GM19324 (cell line): ENCODE results near the gene KIAA1217.
"Not testable (repeated sequence)": the region's sequence is repeated elsewhere in the genome, so short reads cannot be mapped to it uniquely, and the experiment has no call there.

Experiments used
- ATAC-seq: cut with Tn5 transposase; IDR thresholded peaks from one replicate; pipeline ENCODE4 v1.9.1; 2021; ENCODE audit warnings: mild to moderate bottlenecking, moderate library complexity; ENCODE audit not compliant: unreplicated experiment, low FRiP score

KIAA1217 gene

DNA sequence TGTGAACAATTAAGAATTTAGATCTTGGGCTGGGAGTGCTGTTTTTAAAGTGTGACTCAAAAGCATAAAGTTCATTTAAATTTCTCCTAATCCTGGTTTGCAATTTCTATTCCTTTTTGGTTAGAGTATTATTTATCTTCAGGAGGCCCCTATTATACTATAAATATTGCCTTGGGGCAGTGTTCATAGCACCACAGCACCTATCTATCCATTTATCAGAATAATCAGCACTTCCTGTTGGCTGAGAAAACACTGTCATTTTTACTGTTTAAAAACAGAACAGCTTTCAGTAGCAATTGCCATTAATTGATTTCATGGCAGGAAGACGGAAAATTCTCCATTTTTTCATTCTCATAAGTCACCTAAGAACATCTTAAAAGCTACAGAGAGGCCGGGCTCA lies 111.4 kb downstream of the KIAA1217 start:
- ATAC-seq: no peak

DNA sequence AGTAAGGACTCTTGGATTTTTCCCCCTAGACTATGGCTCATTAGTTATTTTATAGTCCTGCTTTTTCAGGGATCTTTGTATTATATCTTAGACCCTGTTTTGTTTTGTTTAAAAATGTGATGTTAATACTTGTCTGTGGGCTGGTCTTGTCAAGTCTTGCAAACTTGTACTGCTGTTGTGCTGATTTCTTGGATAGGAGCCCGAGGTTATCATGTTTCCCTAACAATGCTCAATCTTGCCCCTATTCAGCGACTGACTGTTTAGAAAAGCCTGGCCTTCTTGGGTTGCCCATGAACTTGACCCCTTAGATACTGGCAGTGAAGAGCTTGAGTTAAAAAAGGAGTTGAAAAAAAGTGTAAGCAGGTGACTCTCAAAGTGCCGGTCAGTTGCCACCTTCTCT lies 115.7 kb downstream of the KIAA1217 start:
- ATAC-seq: no peak

DNA sequence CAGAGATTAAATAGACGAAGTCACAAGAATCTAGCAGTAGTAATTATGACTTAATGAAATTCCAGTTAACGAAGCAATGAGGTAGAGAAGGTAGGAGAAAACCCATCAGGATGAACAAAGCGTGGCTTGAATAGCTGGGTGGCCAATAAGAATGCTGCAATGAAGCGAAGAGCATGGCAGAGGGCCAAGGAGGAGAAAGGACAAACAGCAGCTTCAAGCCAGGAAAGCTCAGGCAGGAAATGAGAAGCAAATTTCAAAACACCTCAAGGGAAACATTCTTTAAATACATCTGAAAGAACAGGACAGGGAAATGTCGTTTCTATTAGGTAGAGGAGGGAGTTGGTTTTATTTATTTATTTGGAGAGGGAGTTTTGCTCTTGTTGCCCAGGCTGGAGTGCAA lies 122.5 kb downstream of the KIAA1217 start:
- ATAC-seq: no peak

DNA sequence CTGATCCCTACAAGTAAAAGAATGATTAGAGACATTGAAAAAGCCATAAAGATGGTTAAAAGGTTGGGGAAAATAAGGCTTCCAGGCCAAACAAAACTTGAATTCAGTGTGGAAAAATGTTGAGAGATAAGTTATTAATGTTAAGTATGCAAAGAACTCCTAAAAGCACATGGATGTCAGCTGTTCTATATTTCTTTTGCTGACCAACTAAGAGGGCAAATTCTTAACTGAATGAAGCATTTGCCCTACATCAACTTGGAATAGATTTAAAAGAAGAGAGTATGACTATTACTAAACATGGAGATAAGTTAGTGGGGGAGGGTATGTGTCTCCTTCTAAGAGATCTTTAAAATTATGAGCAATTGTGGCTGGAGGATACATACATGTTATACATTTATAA lies 124.8 kb downstream of the KIAA1217 start:
- ATAC-seq: no peak

DNA sequence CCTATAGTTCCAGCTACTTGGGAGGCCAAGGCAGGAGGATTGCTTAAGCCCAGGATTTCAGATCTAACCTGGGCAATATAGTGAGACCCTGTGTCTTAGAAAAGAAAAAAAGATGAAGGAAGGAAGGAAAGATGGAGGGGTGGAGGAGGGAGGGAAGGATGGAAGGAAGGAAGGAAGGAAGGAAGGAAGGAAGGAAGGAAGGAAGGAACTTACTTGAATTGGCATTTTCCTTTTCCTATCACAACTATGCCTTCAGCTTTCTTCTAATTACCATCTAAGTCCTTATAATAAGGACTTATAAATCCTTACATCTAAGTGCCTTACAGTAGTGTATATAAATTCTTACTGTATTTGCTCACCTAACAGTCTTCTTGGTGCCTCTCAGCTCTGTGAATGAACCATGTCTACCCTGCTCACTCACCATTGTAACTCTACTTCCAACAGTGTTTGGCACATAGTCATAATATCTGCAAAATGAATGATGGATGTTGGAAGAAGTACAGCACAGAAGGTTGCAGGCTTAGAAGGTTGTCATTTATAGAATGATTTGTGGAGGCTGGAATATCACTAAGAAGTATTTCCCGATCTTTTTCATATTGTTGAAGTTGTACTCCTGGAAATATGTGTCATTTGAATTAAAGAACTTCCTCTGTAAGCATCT lies 125.5 kb downstream of the KIAA1217 start:
- ATAC-seq: no peak

DNA sequence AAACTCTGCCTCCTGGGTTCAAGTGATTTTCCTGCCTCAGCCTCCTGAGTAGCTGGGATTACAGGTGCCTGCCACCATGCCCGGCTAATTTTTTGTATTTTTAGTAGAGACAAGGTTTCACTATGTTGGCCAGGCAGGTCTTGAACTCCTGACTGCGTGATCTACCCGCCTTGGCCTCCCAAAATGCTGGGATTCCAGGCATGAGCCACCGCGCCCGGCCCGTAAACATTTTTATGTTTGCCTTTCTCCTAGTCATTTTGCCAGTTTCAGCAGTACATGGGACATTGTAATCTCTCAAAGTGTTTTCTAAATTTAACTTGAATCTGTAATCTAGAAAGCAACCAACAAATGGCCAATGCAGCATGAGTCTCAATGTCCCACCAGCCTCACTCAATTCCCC lies 128.8 kb downstream of the KIAA1217 start:
- ATAC-seq: not testable (repeated sequence)

DNA sequence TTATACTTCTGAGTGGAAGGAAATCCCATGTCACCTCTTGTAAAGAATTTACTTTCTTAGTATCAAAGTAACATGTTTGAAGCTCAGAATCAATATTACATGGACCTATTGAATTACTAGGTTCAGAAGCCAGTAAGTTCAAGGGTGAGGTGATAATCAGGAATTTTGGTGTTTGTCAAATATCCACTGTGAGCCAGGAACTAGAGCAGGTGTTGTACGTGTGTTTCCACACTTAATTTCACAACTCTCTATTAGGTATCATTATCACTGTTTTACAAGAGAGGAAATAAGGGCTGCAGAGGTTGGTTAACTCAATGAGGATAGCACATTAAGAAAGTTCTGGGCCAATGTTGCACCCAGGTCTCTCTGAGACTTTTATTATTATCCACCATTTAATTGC lies 130.4 kb downstream of the KIAA1217 start:
- ATAC-seq: no peak

DNA sequence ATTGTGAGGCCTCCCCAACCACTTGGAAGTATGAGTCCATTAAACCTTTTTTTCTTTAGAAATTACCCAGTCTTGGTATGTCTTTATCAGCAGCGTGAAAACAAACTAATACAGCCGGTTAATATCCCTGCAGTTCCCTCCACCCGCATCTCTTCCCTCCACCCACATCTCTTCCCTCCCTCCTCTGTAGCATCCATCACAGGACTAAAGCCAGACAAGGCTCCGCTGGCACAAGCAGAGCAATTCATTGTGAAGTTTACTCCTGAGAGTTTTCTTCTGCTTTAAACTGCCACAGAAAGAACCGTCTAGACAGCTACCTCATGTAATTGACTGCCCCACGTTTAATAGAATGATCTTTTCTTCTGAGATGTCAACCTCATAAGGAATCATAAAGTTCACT lies 131.5 kb downstream of the KIAA1217 start:
- no peak for ATAC-seq

DNA sequence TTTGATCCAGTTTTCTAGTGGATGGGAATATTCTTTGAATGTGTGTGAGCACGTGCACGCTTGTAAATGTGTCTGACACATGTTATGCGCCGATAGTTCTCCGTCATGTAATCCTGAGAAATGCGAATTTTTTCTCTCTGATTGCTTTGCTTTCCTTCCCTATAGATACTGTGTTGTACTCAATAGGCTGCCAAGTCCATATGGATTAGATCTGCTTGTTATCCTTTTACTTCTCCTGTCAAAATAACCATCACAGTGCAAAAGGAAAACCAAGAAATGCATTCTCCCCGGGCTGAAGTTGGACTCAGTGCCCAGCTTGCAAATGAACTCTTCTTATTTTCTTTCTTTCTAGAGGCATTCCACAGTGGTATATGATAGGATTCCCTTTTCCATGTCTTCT lies 131.9 kb downstream of the KIAA1217 start:
- ATAC-seq: no peak

DNA sequence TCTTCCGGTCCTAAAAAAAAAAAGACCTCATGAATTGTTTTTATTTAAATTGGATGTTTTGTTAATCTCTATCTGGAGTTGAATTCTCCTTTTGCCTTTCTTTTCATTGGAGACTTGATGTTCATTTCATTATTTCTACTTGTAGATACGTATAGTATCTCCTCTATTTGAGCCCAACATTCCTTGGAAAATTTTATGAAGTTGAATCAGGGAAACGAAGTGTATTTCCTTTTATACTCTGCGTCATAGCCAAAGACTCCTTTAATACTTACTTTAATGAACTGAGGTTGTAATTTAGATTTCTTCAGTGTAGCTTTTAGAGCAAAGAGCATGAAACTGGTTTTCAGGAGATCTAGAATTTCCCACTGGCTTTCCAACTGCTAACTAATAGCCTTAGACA lies 132.4 kb downstream of the KIAA1217 start:
- ATAC-seq: no peak

DNA sequence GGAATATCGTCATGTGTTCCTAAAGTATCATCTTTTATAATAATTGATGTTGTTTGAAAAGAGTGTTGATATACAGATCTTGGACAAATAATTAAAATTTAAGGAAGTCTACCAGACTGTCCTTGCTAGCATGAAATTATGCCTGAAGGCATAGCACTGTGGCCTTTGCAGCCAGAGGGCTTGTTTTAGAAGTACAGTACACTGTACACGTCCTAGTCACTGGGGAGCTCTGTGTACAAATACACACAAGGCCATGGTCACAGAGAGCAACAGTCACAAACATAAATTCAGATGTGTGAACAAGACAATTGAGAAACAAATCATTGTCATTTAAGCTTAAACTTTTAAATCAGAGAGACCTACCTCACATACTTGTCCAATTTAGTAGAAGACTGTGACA lies 133.0 kb downstream of the KIAA1217 start:
- ATAC-seq: no peak

DNA sequence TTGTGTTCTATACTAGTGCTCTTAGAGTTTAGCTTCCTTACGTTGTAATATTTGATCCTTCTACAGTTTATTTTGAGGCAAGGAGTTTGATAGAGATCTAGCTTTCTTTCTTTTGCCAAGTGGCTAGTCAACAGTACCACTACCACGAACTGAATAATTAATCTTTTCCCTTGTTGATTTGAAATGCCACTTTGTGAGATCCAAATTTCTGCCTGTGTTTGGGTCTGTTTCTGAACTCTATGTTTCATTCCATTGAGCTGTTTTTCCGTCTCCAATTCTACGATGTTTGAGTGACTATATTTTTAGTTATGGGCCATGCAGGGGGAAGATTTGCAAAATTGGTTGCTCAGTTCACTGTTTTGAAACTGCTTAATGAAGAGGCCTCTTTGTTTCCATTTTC lies 134.7 kb downstream of the KIAA1217 start:
- ATAC-seq: no peak

DNA sequence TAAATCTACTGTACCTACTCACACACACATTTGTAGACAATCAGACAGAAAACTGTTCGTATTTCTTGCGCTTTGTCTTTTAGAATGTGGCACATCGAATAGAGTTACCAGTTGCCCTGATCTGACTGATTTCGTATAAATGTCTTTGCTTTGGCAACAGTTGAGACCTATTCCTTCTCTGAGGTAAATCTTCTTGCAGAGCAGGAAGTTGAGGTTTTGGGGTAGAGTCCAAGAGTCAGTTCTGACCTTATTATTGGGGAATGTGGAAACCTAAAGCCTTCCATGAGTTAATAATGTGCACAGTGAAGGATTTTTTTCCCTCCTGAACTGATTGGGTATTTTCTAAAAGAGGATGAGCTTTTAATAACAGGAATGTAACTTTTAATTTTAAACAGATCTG lies 135.3 kb downstream of the KIAA1217 start:
- ATAC-seq: no peak

DNA sequence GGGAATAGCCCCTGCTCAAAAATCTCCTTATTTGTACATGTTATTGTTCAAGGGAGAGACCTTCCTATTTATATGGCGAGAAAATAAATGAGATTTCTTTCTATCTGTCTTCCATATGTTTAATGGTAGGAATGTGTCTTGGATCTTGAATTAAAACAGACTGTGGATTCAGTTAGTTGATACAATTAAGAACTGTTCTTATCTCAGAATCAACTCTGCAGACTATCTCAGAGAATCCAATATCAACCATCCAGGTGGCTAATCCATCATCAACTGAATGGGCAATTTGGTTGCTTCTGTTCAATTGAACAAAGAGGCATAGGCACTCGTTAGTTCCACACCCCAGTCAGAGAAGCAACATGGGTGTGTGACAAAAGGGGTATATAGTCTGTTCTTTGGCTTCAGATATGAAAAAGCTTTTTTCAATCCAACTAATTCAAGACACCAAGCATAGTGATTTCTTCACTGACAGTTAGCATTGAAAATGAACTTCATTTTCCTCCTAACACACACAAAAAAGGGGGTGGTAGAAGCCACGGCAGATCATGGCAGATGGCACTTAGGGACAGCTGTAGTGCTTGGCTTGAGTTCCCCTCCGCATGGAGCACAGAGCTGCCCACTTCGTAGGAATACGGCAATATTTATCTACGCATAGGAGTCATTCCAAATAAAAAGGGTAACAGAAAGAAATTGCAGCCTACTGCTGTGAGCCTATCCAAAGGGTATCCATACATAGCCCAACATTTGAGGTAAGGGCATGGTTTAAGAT lies 135.9 kb downstream of the KIAA1217 start:
- no peak for ATAC-seq

DNA sequence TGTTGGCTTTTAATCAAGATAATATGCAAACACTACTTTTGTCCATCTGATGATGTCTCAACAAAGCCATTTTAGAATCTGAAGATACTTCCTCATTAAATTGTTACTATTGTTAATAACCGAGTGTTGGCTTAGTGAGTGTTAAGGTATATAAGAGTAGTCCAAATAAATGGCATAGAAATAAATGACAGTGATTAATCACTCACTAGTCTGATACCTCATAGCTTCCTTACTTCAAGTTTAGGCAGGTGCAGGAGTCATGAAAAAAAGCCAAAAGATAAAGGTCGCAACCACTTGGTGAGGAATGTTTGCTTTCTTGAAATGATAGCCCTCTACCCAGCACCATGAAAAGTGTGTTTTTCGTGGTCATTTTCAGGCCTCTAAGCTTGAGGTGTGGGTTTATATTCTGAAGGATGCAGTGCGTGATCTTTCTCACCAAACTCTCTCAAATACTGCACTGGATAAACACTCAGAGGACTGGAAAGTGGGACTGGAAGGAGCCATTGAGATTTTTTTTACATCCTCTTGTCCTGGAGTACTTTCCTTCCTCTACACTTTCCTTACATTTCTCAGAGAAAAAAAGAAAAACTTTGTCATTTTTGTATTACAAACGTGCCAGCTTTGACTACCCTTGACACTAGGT lies 138.1 kb downstream of the KIAA1217 start:
- no peak for ATAC-seq

DNA sequence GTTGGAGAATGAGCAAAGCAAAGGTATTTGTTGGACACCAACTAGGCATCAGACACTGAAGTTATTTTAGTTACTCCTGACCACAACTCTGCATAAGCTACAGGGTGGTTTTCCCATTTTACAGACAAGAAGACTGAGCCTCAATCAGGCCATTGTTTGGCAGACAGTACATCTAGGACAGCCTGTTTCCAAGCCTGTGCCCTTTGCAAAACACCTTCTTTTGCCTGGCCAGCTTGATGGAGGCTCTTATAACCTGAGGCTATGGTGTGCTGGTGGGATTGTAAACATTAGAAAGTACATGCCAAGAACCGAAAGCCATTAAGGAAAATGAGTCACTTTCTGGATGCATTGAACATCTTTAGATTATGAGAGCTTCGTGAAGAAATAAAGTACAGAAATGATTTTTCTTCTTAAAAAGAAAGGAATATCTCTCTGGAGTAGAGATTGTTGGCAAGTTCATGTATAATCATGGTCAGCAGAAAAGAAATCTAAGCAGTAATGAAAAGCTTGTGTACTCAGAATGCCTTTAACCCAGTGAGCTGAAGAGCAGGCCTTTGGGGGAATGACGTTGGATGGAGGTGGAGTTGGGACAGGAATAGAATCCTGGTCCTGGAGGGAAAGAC lies 140.6 kb downstream of the KIAA1217 start:
- no peak for ATAC-seq

DNA sequence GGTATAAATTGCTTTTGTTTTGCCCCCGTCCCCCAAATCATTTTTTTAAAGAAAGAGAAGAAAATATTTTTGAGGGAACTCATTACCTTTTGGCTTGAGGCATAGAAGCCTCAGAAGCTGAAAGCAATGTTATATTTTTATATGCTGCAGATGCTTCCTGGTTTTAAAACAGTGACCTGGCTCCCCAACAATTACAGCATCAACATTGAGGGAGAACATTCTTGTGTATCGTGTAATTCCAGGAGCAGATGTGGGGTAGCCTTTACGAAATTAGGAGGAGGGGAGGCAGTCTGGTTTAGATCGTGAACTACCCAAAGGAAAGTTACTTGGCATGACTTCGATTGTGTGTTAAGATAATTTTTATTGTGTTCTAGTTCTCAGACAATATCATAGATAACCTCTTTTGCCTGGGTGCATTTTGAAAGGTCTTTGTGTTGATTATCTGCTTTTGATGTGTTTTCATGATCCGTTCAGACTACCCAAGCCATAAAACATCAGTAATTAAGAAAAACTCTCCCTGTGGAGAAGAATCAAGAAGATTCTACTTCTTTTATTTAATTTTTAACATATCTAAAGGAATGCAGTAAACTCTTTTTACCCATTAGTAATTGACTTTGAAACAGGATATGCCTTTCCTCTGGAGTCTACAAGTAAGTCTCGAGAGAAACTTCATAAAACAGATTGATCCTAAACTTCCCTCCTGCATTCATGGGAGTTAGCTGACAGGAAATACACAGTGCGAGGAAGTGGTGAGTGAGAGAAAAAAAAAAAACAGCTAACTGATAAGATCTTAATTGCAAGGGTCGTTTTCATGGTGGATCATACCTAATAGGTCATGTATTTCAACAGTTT lies 141.4 kb downstream of the KIAA1217 start:
- ATAC-seq: no peak

DNA sequence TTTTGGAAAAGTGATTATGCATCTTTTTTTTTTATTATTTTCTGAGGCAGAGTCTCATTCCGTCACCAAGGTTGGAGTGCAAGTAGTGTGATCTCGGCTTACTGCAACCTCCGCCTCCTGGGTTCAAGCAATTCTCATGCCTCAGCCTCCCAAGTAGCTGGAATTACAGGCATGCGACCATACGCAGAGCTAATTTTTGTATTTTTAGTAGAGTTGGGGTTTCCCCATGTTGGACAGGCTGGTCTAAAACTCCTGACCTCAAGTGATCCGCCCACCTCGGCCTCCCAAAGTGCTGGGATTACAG lies 141.9 kb downstream of the KIAA1217 start:
- not testable (repeated sequence) for ATAC-seq

DNA sequence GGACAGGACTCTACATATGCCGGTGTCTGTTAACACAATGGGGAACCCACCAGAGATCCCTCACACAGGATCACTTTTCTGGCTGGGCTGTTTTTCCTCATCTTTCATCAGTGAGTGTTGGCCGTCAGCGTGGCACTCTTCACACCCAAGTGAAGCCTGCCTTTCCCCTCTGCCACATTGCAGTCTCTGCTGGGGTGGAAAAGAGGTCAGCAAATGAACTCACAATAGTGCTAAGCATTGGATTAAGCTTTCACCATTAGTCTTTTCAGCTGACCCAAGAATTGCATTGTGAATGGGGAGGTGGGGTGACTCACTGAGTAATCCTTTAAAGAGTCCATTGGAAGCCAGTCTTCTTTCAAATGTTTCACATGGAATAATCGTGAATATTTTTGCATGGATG lies 143.0 kb downstream of the KIAA1217 start:
- no peak for ATAC-seq

DNA sequence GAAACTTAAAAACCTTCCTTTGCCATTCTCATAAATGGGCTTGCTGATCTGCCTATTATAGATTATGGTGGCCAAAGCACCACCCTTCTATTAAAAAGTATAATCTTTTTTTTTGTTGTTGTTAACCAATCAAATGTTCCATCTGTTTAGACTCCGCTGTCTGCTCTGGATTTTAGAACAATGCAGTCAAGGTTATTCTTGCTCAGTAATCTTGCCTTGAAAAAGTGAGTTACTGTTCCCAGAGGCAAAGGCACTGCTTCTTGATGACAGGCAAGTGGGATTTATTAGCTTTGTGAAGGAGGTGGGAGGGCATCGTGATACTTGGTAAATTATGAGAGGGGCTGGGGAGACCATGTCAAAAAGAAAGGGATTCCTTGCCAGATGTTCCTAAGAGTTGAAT lies 143.5 kb downstream of the KIAA1217 start:
- ATAC-seq: no peak

DNA sequence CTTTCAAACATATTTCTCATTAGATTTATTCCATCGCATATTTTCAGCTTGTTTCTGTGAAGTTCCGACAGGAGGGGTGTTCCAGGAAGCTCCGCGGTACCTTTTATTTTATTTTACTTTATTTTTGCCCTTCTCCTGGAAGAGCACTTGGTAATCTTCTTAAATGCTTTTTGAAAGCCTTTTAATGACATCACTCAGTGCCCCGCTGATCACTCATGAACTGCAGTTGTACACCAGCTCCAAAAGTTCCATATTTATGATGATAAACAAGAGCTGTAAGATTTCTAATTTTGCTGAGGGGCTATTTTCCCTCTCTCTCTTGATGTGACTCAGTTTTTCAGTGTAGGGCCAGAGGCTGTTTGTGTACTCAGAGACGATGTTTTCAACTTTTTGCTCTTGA lies 144.4 kb downstream of the KIAA1217 start:
- ATAC-seq: no peak
